Stimulated activated CD8-positive, alpha-beta memory T cell treated with anti-CD3 and anti-CD28 coated beads, Interleukin-4, amount 100 ng/mL, for 1 hour (primary cell): ENCODE measurements around the gene BCAS1.

Experiments
- DNase-seq, 2 donors: peaks; one replicate each; pipeline ENCODE4 v3.0.0-alpha.2; 2020; ENCODE audit warnings: low read depth in 2 of 2, low spot score in 1 of 2

The BCAS1 gene

DNA sequence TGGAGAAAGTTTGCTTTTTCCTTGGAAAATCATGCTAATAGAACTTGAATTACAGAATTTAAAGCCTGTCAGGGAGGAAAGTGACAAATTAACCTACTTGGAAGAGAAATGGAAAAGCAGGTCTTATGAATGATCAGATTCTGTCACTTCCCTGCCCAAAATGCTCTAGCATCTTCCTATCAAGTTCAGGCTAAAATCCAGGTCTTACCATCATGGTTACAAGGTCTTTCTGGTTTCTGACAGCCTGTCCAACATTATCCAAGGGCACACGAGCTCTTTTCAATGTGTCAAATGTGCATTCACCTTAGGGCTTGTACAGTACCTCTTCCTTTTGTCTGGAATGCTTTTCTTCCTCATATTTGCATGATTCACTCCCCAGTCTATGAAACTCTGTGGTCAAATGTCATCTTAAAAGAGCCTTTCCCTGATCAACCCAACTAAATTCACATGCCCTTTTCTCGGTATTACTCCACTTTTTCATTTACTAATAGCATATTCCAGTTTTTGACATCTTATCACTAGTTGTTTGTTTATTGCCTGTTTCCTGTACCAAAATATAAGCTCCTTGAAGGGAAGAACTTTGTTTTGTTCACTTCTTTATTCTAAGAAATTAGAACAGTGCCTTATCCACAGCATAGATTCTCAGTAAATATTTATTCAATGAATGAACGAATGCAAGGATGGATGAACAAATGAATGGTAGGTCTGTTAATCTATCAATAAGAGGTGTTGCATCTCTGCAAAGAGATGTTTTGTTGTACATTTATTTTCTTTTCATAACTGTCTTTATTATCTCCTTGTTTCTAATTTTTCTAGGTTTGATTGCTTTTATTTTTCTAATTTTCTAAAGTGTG, 139.5 kb downstream of the BCAS1 start:
- DNase-seq: no peak

DNA sequence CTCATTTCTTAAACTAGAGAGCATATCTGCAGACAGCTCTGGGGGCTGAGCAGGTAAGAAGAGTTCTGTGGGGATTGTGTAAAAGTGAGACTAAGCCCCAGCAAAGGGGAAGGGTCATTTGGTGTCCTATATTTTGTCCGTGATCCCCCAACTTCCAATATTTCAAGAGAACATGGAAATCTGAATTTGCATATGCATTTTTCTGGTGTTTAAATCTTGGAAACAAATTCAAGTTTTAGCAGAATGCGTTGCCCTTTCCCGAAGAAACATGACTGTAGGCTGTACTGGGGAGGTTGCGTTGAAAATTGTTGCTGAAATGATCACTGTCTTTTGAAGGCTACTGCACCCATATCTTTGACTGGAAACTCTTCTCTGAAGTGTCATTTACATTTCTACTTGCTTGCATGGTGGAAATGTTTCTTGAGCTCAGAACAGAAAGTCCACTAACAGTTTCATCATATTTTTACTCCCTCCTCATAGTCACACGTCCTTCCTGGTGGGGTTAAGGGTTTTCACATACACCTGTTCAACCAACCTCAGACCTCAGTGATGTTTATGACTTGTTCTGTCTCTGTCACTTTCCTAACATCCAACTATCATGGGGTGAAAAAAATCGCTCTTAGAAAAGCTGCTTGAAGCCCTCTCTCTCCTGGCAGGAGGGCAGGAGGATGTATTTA, 140.3 kb downstream of the BCAS1 start:
- no peak for DNase-seq

DNA sequence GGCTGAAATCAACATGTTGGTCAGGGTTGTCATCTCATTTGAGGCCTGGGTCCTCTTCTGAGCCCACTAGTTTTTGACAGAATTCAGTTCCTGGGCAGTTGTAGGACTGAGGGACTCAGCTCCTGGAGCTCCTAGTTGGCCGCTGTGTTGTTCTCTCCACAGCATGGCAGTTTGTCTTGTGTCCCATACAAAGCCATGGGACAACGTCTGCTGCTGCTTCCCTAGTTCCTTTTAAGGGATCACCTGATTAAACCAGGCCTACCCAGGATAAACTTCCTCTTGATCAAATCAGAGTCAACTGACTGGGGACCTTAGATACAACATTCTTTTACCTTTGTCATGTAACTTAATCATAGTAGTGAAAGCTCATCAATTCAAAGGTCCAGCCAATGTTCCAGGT, 141.0 kb downstream of the BCAS1 start:
- DNase-seq: no peak

DNA sequence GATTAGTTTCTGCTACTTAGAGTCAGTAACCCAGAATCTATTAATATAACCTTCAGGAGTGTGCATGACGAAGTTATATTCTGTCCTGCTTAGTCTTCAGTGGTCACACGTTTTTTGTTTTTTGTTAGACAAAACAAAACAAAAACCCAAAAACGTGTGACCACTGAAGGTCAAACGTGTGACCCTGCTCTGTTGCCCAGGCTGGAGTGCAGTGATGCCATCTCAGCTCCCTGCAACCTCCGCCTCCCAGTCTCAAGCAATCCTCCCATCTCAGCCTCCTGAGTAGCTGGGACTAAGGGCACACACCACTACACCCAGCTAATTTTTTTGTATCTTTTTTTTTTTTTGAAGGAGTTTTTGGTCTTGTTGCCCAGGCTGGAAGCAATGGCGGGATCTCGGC, 142.4 kb downstream of the BCAS1 start:
- no peak for DNase-seq

DNA sequence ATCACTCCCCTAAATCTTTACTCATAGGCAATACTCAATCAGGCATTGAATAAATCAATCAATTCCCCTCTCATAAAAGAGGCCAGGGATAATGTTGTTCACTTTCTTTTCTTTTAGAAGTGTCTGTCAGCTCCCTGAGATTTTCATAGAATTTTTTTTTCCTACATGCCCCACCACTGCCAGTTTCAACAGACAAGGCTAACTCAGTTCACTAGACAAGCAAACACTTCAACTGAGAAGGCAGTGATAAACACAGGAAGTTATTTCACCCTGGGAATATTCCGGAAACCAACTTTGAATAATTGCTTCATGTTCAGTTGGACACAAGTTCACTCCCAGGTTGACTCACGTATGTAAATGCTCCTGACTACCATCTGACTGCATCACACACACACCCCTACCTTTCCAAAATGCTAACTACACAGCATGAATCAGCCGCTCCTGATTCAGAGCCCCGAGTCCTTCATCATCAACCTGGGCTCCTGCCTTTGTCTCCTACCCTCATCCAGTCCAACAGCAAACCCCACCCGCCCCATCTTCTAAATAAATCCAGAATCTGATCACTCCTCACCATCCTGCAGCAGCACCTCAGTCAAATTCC, 143.9 kb downstream of the BCAS1 start:
- no peak for DNase-seq

DNA sequence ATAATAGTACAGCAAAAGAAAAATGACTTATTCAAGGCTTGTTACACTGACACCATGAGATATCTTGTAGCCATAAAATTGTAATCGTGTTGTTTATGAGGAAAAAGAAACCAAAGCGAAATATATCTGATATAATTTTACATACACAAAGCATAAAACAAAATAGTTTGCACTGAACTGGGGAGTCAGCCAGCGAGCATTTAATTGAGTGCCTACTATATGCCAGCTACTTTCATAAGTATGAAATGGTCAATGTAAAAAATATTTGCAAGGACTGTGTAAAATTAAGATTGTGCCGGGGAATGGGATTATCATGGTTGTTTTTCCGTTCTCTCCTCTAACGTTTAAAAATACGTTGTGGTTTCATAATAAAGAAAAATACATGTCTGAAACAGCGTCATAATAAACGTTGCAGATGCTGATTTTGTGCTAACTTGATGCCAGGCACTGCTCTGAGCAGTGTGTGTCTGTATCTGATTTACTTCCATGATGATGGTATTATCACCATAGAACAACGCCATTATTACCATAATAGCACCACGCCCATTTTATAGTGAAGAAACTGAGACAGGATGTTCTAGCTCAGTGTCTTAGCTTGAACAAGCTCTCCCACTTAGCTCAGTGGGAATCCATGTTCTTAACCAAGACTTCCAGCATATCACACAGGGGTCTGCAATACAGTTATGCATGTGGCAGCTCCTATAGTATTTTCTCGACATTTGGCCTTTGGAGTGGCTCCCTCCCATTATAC, 144.6 kb downstream of the BCAS1 start:
- no peak for DNase-seq

DNA sequence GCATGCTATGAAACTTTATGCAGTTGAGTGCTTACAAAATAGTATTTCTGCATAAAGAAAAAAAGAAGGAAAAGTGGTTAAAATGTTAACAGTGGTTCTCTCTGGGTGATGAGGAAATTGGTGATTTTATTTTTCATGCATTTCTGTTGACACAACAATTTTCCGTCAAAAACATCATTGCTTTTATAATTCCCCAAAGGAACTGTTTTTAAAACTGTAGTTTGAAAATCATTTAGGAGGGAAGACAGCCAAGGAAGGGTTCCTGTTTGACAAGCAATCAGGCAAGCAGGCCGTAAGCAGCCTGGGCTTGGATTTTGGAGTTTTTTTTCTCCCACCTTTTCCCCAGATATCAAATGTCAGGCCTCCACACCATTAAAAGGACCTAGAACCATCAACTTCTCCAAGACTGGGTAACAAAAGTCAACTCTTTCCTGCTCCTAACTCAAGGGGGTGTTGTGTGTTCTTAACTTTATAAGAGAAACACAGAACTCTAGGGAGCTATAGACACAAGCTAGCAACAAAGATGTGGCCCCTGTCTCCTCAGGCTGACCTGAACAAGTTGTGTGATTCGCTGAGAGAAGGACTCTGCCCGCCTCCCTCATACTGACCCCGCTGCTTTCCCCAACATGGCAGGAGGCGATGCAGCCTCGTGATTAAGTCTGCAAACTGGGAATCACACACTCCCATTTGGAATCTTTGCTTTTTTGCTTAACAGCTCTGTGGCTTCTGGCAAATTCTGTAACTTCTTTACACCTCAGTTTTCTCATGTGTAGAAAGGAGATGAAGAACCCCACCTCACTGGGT, 146.6 kb downstream of the BCAS1 start:
- DNase-seq: no peak

DNA sequence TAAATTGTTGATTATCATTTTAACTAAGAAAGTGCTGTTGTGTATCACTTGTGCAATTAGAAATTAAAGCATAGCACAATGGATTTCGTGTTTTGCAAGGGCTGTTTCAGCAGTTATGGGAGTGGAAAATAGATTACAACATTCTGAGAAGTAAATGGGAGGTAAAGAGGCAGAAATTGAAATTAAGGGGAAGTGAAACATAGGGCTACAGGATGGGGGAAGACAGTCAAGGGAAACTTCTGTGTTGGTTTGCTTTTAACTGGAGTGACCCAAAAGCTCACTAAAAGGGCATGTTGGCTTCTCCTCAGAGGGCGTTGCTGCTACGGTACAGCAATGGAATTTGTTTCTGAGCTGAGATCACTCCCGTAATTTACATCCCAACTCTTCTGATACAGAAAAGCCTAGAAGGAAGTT, 147.5 kb downstream of the BCAS1 start:
- no peak for DNase-seq

DNA sequence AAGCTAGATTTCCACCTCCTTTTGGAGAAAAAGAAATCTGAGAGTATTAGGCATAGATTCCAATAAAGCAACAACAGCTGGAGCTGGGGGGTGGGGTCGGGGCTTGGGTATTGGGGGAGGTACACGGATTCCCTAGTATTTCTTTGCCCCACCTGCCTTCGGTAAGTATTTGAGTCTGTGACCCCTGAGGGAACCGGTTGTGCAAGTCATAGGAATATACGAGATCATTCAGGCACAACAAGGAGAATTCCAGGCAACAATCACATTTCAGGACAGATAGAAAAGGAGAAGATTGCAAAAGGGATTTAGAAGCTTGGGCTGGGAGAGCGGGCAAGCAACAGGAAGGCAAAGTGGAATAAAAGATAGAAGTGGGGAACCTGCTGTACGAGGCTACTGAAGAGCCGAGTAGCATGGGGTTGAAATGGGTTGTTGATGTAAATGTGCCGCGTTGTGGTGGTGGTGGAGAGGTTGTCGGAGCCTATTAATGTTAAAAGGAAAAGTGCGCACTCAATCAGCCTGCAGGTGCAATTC, 148.9 kb downstream of the BCAS1 start:
- no peak for DNase-seq

DNA sequence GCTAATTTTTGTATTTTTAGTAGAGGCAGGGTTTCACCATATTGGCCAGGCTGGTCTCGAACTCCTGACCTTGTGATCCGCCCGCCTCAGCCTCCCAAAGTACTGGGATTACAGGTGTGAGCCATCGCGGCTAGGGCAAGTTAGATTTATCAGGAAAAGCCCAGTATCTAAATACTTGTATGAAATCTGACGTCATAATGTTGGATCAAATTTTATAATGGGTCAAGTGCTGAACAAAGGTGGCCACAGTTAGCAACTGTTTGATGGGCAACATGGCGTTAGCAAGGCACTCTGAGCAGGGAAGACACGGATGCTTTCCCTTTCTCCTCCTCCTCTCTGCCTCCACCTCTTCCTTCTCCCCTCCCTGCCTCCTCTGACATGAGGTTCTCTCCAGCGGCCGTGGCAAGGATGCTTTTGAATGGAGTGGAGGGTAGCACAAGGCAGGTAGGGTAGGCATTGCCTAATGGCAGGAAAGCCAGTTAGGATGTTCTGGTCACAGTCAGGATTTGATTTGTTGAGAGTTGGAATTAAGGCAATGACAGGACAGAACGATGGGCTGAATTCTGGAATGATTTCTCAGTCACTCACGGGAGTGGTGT, 149.6 kb downstream of the BCAS1 start:
- DNase-seq: no peak

DNA sequence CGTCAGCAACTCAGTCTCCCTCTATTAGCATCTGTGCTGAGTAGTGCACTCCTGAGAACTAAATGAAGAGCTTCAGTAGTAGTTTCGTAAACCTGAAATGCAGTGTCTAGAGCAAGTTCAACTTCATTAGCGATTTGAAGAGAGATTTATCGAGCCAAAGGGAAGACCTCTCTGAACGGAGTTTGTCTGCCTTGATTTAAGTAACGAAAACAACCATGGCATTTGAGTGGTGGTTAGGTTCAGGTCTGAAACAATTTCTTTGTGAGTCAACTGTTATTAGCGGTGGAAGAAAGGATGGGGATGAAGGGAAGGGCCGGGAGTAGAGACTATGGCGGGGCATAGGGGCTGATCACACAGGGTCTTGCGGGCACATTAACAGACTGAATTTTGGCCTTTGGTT, 150.5 kb downstream of the BCAS1 start:
- no peak for DNase-seq

DNA sequence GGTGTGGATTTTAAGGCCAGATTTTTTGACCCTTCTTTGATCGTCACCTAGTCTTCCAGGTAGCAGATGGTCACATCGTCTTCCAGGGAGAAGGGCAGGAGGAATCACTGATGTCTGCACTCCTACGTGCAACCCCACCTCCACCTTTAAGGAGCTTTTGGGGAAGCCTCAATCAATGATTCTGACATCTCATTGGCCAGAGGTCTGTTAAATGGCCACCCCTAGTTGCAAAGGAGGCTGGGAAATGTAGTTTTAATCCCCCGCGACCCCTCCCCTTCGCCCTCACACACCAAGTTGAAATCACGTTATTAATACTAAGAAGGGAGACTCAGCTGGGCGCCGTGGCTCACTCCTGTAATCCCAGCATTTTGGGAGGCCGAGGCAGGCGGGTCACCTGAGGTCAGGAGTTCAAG, 151.4 kb downstream of the BCAS1 start:
- no peak for DNase-seq

DNA sequence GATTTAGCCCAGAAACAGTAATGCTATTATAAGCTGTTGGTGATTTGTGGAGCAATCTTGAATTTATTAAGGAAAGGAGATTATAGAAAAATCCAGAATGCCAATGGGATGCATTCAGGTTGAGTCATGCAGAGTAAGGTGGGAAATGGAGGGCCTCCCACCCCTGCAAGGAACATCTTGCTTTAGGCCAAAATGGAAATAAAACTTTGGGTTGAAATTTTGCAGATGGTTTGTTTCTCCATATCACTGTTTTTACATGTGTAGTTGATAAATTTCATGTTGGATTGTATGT, 152.4 kb downstream of the BCAS1 start:
- DNase-seq: no peak

DNA sequence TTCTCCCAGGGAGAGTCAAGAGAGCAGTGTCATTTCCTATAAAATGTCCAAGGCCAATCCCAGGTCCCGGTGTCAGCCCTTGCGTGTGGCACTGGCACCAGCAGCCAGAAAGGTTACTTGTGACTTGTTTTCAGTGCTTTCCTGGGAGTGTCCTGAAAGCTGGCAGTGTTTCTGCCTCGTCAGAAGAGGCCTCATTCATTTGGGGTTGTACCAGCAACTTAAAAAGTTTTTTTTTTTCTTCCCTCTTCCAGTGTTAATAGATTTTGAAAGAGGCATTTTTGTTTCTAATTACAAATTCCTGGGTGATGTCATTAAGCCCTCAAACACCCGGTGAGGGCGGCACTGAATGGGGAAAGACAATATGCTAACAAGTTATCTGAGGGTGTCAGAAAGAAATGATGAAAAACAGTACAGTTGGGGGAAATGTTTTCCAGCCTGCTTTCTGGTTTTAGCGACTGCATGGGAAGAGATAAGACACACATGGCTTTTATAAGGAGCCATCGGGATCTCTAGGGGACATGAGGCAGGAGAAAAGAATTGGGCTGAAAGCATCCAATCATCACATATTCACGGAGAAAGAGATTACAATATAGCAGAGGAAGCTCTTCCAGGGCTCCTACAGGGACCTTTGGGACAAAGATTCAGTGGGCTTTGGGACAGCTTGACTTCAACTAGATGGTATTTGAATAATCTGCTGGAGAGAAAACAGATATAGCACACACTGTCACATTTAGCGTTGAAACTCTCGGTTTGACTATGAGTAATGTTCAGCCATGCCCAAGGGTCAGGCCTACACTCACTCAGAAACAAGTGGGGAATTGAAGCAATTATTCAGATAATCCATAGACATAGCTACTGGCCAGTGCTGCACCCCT, 153.0 kb downstream of the BCAS1 start:
- DNase-seq: no peak

DNA sequence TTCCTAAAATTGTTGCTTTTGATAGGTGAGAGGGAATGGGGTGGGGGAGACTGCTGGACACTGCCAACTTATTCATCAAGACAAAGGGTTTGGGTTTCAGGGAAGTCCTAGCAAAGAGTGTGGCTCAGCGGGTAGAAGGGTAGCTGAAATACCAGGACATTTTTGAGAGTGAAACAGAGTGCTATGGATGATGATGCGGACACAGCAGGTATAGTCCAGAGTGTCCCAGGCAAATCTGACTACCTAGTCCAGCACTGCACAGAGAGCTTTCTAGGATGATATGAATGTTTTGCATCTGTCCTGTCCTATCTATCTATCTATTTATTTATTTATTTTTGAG, 154.3 kb downstream of the BCAS1 start:
- DNase-seq: no peak

DNA sequence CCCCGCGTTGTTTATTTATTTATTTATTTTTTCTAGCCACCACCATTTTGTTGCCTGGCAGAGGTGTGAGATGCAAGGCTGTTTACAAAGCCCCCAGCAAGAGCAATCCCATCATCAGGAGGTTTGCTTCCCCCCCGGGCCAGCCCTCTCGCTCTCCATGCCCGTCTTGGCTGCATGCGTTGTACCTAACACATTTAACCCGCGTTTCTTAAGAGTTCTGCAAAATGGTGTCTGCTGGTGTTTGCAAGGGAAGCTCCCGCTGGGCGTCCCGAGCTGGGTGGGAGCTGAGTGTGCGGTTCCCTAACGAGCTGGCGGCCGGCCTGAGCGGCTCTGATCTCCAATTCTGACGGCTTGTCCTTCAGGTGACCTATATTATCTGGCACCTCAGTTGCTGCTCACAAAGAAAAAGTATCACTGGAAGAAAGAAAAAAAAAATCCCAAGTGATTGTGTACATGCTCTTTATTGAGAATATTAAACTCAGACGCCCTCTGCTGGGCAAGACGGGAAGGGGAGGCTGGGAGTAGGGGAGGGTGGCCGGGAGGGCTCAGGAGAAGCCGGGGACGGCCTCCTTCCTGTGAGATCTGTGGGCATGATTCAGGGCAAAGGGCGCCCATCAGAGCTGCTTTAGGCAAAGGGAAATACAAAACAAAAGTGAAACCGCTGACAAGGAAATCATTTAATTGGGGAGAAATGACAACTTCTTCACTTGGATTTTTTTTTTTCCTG, 154.8 kb downstream of the BCAS1 start:
- DNase-seq: peak; percentile 94 to 97

DNA sequence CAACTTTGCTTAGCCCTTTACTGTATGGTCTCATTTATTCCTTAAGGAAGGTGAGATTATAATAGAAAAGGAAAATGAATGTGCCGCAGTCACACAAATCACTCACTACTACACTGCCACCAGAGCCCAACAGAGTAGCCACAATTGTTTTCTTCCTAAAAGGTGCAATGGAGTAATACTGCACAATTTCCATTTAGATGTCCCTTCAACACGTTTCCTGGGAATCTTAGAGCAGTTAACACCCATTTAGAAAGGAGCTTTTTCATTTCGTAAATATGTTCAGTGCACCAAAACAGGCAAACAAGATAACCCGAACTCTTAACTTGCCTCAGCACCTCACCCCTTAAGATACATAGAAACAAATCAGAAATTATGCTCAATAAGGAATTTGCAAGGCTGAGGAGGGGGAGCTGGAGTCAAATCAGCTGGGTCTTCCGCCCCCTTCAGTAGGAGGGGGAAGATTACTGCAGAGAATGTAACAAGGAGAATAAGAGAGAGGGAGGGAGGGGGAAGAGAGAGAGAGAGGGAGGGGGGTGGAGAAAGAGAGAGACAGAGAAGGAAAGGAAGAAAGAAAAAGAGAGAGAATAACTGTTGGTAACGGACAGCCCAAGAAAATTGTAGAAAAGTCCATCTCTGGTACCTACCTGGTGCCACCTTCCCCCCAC, 155.5 kb downstream of the BCAS1 start:
- no peak for DNase-seq

DNA sequence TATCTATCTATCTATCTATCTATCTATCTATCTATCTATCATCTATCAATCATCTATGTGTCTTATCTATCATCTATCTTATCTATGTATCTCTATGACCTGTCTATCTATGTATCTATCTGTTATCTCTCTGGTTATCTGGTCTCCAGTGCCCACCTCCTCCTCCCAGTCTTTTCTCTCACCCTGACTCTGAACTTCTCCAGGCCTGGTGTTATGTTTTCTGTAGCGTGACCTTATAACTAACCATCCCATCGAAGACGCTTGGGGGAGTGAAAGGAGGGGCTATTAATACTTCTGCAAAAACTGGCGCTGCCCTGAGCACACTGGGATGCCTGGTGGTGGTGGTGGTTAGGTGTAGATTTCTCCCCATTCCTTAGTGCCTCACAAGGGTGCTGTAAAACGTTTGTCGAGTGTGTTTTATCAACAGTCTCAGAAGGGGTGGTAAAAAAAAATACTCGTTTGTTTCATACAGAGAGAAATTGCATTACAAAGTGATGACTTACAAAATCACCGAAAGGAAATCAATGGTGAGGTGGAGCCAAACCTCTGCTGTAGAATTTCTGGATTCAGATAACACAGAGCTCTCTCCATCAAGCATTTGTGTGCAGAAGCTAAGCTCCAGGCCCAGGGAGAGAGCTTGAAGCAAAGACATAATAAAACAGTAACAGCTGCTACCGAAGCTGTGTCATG, 156.2 kb downstream of the BCAS1 start:
- DNase-seq: no peak
